ENCODE data around the gene AICDA.

DNA sequence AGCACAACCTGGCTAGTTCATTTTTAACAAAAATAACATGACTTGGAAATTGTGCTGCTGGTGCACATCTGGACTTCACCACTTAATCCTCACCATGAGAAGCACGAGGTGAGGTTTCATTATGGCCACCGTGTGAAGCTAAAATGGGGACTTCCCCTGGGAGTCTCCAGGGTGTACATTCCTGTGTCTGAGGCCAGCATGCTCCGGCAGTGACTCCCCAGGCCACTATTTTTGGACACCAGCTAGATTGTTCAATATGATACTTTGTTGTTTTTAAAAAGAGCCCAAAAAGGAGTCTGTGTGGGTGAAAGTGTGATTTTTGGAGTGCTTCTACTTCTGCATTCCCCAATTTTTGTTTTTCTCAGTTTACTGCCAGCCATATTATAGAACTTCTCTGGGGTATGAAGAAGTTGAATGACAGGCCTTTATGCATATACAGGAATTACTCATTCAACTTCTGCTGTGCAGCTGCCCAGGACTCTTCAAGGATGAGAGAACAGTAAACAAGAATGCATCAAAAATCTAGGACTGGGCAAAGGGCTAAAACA lies 16.9 kb upstream of the AICDA start:
- TF ChIP-seq, protein P1, sequence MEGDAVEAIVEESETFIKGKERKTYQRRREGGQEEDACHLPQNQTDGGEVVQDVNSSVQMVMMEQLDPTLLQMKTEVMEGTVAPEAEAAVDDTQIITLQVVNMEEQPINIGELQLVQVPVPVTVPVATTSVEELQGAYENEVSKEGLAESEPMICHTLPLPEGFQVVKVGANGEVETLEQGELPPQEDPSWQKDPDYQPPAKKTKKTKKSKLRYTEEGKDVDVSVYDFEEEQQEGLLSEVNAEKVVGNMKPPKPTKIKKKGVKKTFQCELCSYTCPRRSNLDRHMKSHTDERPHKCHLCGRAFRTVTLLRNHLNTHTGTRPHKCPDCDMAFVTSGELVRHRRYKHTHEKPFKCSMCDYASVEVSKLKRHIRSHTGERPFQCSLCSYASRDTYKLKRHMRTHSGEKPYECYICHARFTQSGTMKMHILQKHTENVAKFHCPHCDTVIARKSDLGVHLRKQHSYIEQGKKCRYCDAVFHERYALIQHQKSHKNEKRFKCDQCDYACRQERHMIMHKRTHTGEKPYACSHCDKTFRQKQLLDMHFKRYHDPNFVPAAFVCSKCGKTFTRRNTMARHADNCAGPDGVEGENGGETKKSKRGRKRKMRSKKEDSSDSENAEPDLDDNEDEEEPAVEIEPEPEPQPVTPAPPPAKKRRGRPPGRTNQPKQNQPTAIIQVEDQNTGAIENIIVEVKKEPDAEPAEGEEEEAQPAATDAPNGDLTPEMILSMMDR (CRISPR knock-in tag; IDR thresholded peaks at IDR 0.05) = no peak
- no peak for TF ChIP-seq MIER3 (CRISPR knock-in tag; IDR thresholded peaks at IDR 0.05; ENCODE audit: borderline replicate concordance)
- TF ChIP-seq ZNF207 (IDR thresholded peaks at IDR 0.05; ENCODE audit: borderline replicate concordance) = no peak
- no peak for TF ChIP-seq GTF2F1 (IDR thresholded peaks at IDR 0.05; ENCODE audit: low read length)
- no peak for TF ChIP-seq SIN3A (IDR thresholded peaks at IDR 0.05; ENCODE audit: borderline replicate concordance, low read depth, low read length)
- TF ChIP-seq ZNF205 (CRISPR knock-in tag; IDR thresholded peaks at IDR 0.05) = no peak
- no peak for TF ChIP-seq SMC3 (IDR thresholded peaks at IDR 0.05; ENCODE audit: low read length)
- no peak for TF ChIP-seq RELA (CRISPR knock-in tag; IDR thresholded peaks at IDR 0.05)
- no peak for TF ChIP-seq GABPA (IDR thresholded peaks at IDR 0.05; ENCODE audit: low read depth, low read length)
- no peak for TF ChIP-seq GABPA (CRISPR knock-in tag; IDR thresholded peaks at IDR 0.05; ENCODE audit: low read depth)
- TF ChIP-seq ELF4 (CRISPR knock-in tag; IDR thresholded peaks at IDR 0.05; ENCODE audit: borderline replicate concordance) = no peak
